MCF 10A (cell line): ENCODE data around the gene ZNFX1. TPM values are rescaled to one million over a fixed set of nuclear protein-coding genes. Genes with fewer than 3 reads are reported as not detected.

Experiments
- BruUV-seq: library from RNA; stranded (reverse); fragments of 400-500 nt; replicated peaks from 2 replicates; lab custom pipeline; 2021; lab: Mats Ljungman, UMichigan
- CTCF ChIA-PET: fragments of 300-600 bp; sonication (Branson Sonifier 250); formaldehyde crosslinking; extraction: SDS; loops from one replicate; lab custom pipeline; 2021; ENCODE audit warnings: antibody characterized with exemption, inconsistent platforms; lab: Yijun Ruan, JAX
- POLR2A ChIA-PET: fragments of 300-600, 350-650 bp; sonication (Branson Sonifier 250); formaldehyde crosslinking; extraction: SDS; loops from one replicate; lab custom pipeline; 2020; ENCODE audit warnings: antibody characterized with exemption, inconsistent platforms; lab: Yijun Ruan, JAX
- DNase-seq: peaks from one replicate; pipeline ENCODE4 v3.0.0-alpha.2; 2018; ENCODE audit not compliant: unreplicated experiment
- H3K27ac Mint-ChIP-seq: one replicate; pipeline ENCODE4 v1.8.0; 2022; ENCODE audit warnings: mild to moderate bottlenecking, low read depth, mixed read lengths; ENCODE audit not compliant: unreplicated experiment
- H3K27me3 Mint-ChIP-seq: one replicate; pipeline ENCODE4 v1.8.0; 2022; ENCODE audit warnings: mixed read lengths; ENCODE audit not compliant: insufficient read depth, unreplicated experiment
- H3K36me3 Mint-ChIP-seq: one replicate; pipeline ENCODE4 v1.8.0; 2022; ENCODE audit warnings: mild to moderate bottlenecking, moderate library complexity, mixed read lengths; ENCODE audit not compliant: insufficient read depth, unreplicated experiment
- H3K4me1 Mint-ChIP-seq: one replicate; pipeline ENCODE4 v1.8.0; 2022; ENCODE audit warnings: mixed read lengths; ENCODE audit not compliant: insufficient read depth, unreplicated experiment
- H3K4me3 Mint-ChIP-seq: one replicate; pipeline ENCODE4 v1.8.0; 2022; ENCODE audit warnings: mild to moderate bottlenecking, moderate library complexity, mixed read lengths; ENCODE audit not compliant: unreplicated experiment
- H3K9me3 Mint-ChIP-seq: one replicate; pipeline ENCODE4 v1.8.0; 2022; ENCODE audit warnings: mixed read lengths; ENCODE audit not compliant: unreplicated experiment
- CTCF ChIP-seq: fragments of 200-600 bp; IDR thresholded peaks from one replicate; pipeline ENCODE4 v1.8.0; 2022; ENCODE audit warnings: antibody characterized with exemption, mild to moderate bottlenecking; ENCODE audit not compliant: unreplicated experiment
- intact Hi-C: fragments of 100-400 bp; cut with micrococcal nuclease; formaldehyde crosslinking; loops from 2 replicates; pipeline ENCODE4 v1.14.1; 2022
- total RNA-seq: library from RNA; stranded (reverse); gene quantifications from 2 replicates; pipeline ENCODE4 v1.2.3, GENCODE V29; 2022

ZNFX1 gene
- total RNA-seq, 1 experiment from 2014 or later: 24.3 TPM

GRCh38 chr20:49323622-49324238 is 45.9 kb upstream of the ZNFX1 start:
- POLR2A ChIA-PET: interaction anchor here (0.7 to 1.5 kb wide), 4 partner anchors 12 to 621 kb away, joined by 4 to 13 read pairs (median 5); no protein-coding TSS in a partner anchor
- intact Hi-C loops: loop anchor here (1.0 to 5.0 kb wide), 3 partner anchors 41 to 191 kb away; no protein-coding TSS in a partner anchor
- peak; percentile 76 for DNase-seq
- Mint-ChIP-seq H3K27me3 (peaks cover 7% of the 10 kb centered on the region), H3K36me3 (no peaks in the 10 kb centered on the region), H3K27ac (no peak overlapping the region), H3K4me3 (no peak overlapping the region), H3K4me1 (no peaks in the 10 kb centered on the region), H3K9me3 (no peaks in the 10 kb centered on the region)
- no TSS peak for BruUV-seq
- TF ChIP-seq CTCF: peak; percentile 35
- CTCF ChIA-PET: interaction anchor here (0.5 to 3.4 kb wide), 12 partner anchors 8 to 522 kb away, joined by 3 to 18 read pairs (median 3); no protein-coding TSS in a partner anchor

GRCh38 chr20:49320460-49320859 is 42.6 kb upstream of the ZNFX1 start:
- peaks cover 37% of the 10 kb centered on the region for H3K27me3 Mint-ChIP-seq
- H3K4me3 Mint-ChIP-seq: no peak overlapping the region
- no peaks in the 10 kb centered on the region for H3K4me1 Mint-ChIP-seq
- no peaks in the 10 kb centered on the region for H3K9me3 Mint-ChIP-seq
- BruUV-seq: no TSS peak
- H3K36me3 Mint-ChIP-seq: no peaks in the 10 kb centered on the region
- ChIA-PET CTCF (interaction anchor here (0.6 to 2.4 kb wide), 21 partner anchors 10 to 410 kb away, joined by 3 to 10 read pairs (median 4); partner anchors contain the start of genes KCNB1 and ZNFX1), POLR2A (interaction anchor here (0.5 to 3.2 kb wide), 7 partner anchors 23 to 163 kb away, joined by 3 to 26 read pairs (median 3); no protein-coding TSS in a partner anchor)
- TF ChIP-seq CTCF: peak; percentile 38
- no peak overlapping the region for H3K27ac Mint-ChIP-seq
- intact Hi-C loops: loop anchor here (5.0 kb wide), 2 partner anchors 38 to 188 kb away; no protein-coding TSS in a partner anchor
- DNase-seq: peak; percentile 64

- no peak for DNase-seq
- Mint-ChIP-seq H3K4me3 (no peak overlapping the region), H3K9me3 (no peaks in the 10 kb centered on the region), H3K4me1 (no peaks in the 10 kb centered on the region), H3K36me3 (no peaks in the 10 kb centered on the region), H3K27me3 (peaks cover 40% of the 10 kb centered on the region), H3K27ac (no peak overlapping the region)
- intact Hi-C loops: no loop called here
- POLR2A ChIA-PET: interaction anchor here (1.5 kb wide), 1 partner anchor 43 kb away, joined by 6 read pairs; no protein-coding TSS in a partner anchor
- BruUV-seq: no TSS peak
- no peak for TF ChIP-seq CTCF
- CTCF ChIA-PET: interaction anchor here (0.6 to 1.7 kb wide), 8 partner anchors 14 to 527 kb away, joined by 3 to 5 read pairs (median 4); no protein-coding TSS in a partner anchor
Observed at GRCh38 chr20:49319208-49319809, 41.5 kb upstream of the ZNFX1 start.
